GM23338 (cell line): ENCODE data around the gene MET. TPM values are rescaled to one million over a fixed set of nuclear protein-coding genes. Genes with fewer than 3 reads are reported as not detected.

ENCODE experiments used
- ATAC-seq: fragments of 200-7000 bp; cut with Tn5 transposase; 3 replicates; pipeline ENCODE4 v1.9.1; 2020
- DNase-seq: peaks from one replicate; pipeline ENCODE4 v3.0.0-alpha.2; 2015; ENCODE audit warnings: low spot score
- H2AFZ ChIP-seq: fragments of 200-600 bp; sonication (generic); 2 replicates; pipeline ENCODE4 v1.8.0; 2016; ENCODE audit warnings: antibody characterized with exemption, mild to moderate bottlenecking, moderate library complexity
- H3F3A ChIP-seq: fragments of 200-600 bp; sonication (generic); replicated peaks from 2 replicates; pipeline ENCODE4 v1.8.0; 2017; ENCODE audit warnings: antibody characterized with exemption, mixed run types, low read depth
- H3K27ac ChIP-seq: fragments of 200-600 bp; sonication (generic); 2 replicates; pipeline ENCODE4 v1.6.1; 2016; ENCODE audit warnings: low read depth
- H3K27me3 ChIP-seq: fragments of 200-600 bp; sonication (generic); 2 replicates; pipeline ENCODE4 v1.8.0; 2016; ENCODE audit warnings: mild to moderate bottlenecking, mixed run types, moderate library complexity; ENCODE audit not compliant: insufficient read depth
- H3K36me3 ChIP-seq: fragments of 200-600 bp; sonication (generic); 2 replicates; pipeline ENCODE4 v1.8.0; 2016; ENCODE audit warnings: mild to moderate bottlenecking; ENCODE audit not compliant: insufficient read depth
- H3K4me1 ChIP-seq: fragments of 200-600 bp; sonication (generic); 2 replicates; pipeline ENCODE4 v1.8.0; 2016; ENCODE audit warnings: mild to moderate bottlenecking, moderate library complexity; ENCODE audit not compliant: insufficient read depth
- H3K4me2 ChIP-seq: fragments of 200-600 bp; sonication (generic); 2 replicates; pipeline ENCODE4 v1.7.1; 2017; ENCODE audit warnings: mixed run types
- H3K4me3 ChIP-seq: fragments of 200-600 bp; sonication (generic); 2 replicates; pipeline ENCODE4 v1.6.1; 2016; ENCODE audit warnings: mixed run types
- H3K79me2 ChIP-seq: fragments of 200-600 bp; sonication (generic); replicated peaks from 2 replicates; pipeline ENCODE4 v1.8.0; 2017; ENCODE audit warnings: mild to moderate bottlenecking; ENCODE audit not compliant: insufficient read depth
- H3K9me2 ChIP-seq: fragments of 200-600 bp; sonication (generic); 2 replicates; pipeline ENCODE4 v1.8.0; 2017; ENCODE audit not compliant: insufficient read depth
- H4K20me1 ChIP-seq: fragments of 200-600 bp; sonication (generic); replicated peaks from 2 replicates; pipeline ENCODE4 v1.8.0; 2017; ENCODE audit warnings: mild to moderate bottlenecking; ENCODE audit not compliant: insufficient read depth
- H3K27ac Mint-ChIP-seq: 2 replicates; pipeline ENCODE4 v1.8.0; 2020; ENCODE audit warnings: inconsistent platforms, mild to moderate bottlenecking, moderate library complexity, mixed read lengths
- H3K27me3 Mint-ChIP-seq: 3 replicates; pipeline ENCODE4 v1.8.0; 2022; ENCODE audit warnings: low read depth, mild to moderate bottlenecking, moderate library complexity, mixed read lengths, inconsistent platforms; ENCODE audit not compliant: insufficient read depth, poor library complexity
- H3K36me3 Mint-ChIP-seq: 3 replicates; pipeline ENCODE4 v1.8.0; 2021; ENCODE audit warnings: low read depth, mild to moderate bottlenecking, inconsistent platforms, moderate library complexity, mixed read lengths
- H3K4me1 Mint-ChIP-seq: 3 replicates; pipeline ENCODE4 v1.8.0; 2020; ENCODE audit warnings: mild to moderate bottlenecking, inconsistent platforms, mixed read lengths
- H3K4me3 Mint-ChIP-seq: 3 replicates; pipeline ENCODE4 v1.8.0; 2021; ENCODE audit warnings: moderate library complexity, mild to moderate bottlenecking, inconsistent platforms, mixed read lengths
- H3K9me3 Mint-ChIP-seq: 3 replicates; pipeline ENCODE4 v1.8.0; 2020; ENCODE audit warnings: moderate library complexity, mild to moderate bottlenecking, inconsistent platforms, mixed read lengths
- CREB1 ChIP-seq: fragments of 250-450 bp; sonication (Bioruptor Pico); IDR thresholded peaks from 2 replicates; pipeline ENCODE4 v1.5.0; 2020; ENCODE audit warnings: low read depth, mild to moderate bottlenecking, moderate library complexity
- EZH2 ChIP-seq: fragments of 200-600 bp; sonication (generic); IDR thresholded peaks from one replicate; pipeline ENCODE4 v1.8.0; 2017; ENCODE audit warnings: antibody characterized with exemption, mild to moderate bottlenecking, low read depth; ENCODE audit not compliant: unreplicated experiment
- EZH2phosphoT487 ChIP-seq: fragments of 200-600 bp; sonication (generic); IDR thresholded peaks from one replicate; pipeline ENCODE4 v1.8.1; 2018; ENCODE audit warnings: antibody characterized with exemption; ENCODE audit not compliant: unreplicated experiment
- JUNB ChIP-seq: IDR thresholded peaks from one replicate; pipeline ENCODE4 v1.6.1; 2016; ENCODE audit warnings: antibody characterized with exemption; ENCODE audit not compliant: unreplicated experiment
- NANOG ChIP-seq: IDR thresholded peaks from 2 replicates; pipeline ENCODE4 v1.6.1; 2016; ENCODE audit warnings: antibody characterized with exemption, borderline replicate concordance
- POLR2AphosphoS5 ChIP-seq: IDR thresholded peaks from 2 replicates; pipeline ENCODE4 v1.6.1; 2016; ENCODE audit warnings: antibody characterized with exemption, low read depth
- STAT1 ChIP-seq: IDR thresholded peaks from one replicate; pipeline ENCODE4 v1.6.1; 2016; ENCODE audit warnings: antibody characterized with exemption; ENCODE audit not compliant: unreplicated experiment
- ZNF114 ChIP-seq: fragments of 250-450 bp; sonication (Bioruptor Pico); IDR thresholded peaks from 2 replicates; pipeline ENCODE4 v1.5.0; 2020; ENCODE audit warnings: mild to moderate bottlenecking, moderate library complexity
- ZNF331 ChIP-seq: fragments of 250-450 bp; sonication (Bioruptor Pico); IDR thresholded peaks from 2 replicates; pipeline ENCODE4 v1.5.0; 2020; ENCODE audit warnings: low read depth, mild to moderate bottlenecking, moderate library complexity
- ZNF462 ChIP-seq: fragments of 250-450 bp; sonication (Bioruptor Pico); IDR thresholded peaks from 2 replicates; pipeline ENCODE4 v1.5.0; 2020; ENCODE audit warnings: mild to moderate bottlenecking, moderate library complexity
- polyA plus RNA-seq: library from polyadenylated mRNA; unstranded; fragments of >200 nt; fragmentation: Nextera tagmentation; extraction: Ambion mirVana; gene quantifications from 2 replicates; pipeline ENCODE4 v1.2.1, GENCODE V29; 2016
- total RNA-seq: library from RNA; depleted of rRNA; stranded (reverse); fragments of >200 nt; shearing (Covaris generic); gene quantifications from 2 replicates; pipeline ENCODE4 v1.2.3, GENCODE V29; 2014
- TF ChIP-seq, protein P1 (sequence below): IDR thresholded peaks from one replicate; pipeline ENCODE4 v1.6.1; 2018; ENCODE audit warnings: antibody characterized with exemption; ENCODE audit not compliant: unreplicated experiment
- TF ChIP-seq, protein P2 (sequence below): IDR thresholded peaks from 2 replicates; pipeline ENCODE4 v1.6.1; 2016; ENCODE audit warnings: antibody characterized with exemption

MET gene
- total and polyA plus RNA-seq, 2 experiments from 2014 or later = 4.8 to 23.1 TPM

DNA sequence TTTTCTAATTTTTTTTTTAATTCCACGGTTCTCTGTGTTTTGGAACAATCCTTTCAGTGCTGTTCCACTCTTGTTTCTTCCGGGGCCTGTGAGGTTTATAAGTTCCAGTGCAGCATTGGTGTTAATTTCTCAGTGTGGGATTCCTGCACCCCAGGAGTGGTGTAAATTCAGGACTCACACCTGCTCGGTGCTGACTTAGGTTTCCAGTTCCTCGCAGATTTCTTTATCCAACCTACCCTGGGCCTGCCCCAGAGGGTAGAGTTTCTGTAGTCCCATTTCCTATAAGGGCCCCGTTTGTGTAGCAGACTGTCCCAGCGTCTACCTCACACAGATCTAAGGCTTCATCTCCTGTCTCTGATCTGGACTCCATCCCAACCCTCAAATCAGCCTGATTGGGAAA lies 27.4 kb upstream of the MET start (continued):
- no peak for TF ChIP-seq CREB1
- no peak for TF ChIP-seq POLR2AphosphoS5
- no peak for TF ChIP-seq EZH2
- TF ChIP-seq STAT1 = no peak
- TF ChIP-seq, protein P1, sequence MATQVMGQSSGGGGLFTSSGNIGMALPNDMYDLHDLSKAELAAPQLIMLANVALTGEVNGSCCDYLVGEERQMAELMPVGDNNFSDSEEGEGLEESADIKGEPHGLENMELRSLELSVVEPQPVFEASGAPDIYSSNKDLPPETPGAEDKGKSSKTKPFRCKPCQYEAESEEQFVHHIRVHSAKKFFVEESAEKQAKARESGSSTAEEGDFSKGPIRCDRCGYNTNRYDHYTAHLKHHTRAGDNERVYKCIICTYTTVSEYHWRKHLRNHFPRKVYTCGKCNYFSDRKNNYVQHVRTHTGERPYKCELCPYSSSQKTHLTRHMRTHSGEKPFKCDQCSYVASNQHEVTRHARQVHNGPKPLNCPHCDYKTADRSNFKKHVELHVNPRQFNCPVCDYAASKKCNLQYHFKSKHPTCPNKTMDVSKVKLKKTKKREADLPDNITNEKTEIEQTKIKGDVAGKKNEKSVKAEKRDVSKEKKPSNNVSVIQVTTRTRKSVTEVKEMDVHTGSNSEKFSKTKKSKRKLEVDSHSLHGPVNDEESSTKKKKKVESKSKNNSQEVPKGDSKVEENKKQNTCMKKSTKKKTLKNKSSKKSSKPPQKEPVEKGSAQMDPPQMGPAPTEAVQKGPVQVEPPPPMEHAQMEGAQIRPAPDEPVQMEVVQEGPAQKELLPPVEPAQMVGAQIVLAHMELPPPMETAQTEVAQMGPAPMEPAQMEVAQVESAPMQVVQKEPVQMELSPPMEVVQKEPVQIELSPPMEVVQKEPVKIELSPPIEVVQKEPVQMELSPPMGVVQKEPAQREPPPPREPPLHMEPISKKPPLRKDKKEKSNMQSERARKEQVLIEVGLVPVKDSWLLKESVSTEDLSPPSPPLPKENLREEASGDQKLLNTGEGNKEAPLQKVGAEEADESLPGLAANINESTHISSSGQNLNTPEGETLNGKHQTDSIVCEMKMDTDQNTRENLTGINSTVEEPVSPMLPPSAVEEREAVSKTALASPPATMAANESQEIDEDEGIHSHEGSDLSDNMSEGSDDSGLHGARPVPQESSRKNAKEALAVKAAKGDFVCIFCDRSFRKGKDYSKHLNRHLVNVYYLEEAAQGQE = no peak

GRCh38 chr7:116647290-116647689 lies 24.7 kb upstream of the MET start:
- Mint-ChIP-seq H3K9me3 (no peaks in the 10 kb centered on the region; the same call in 2 of the 3 replicates), H3K27ac (no peak overlapping the region), H3K4me1 (no peaks in the 10 kb centered on the region), H3K36me3 (no peaks in the 10 kb centered on the region), H3K27me3 (no peaks in the 10 kb centered on the region), H3K4me3 (no peak overlapping the region)
- no peaks in the 10 kb centered on the region for H3K4me1 ChIP-seq
- DNase-seq = no peak
- H3K79me2 ChIP-seq = no peaks in the 10 kb centered on the region
- H3K27ac ChIP-seq = no peak overlapping the region
- no peaks in the 10 kb centered on the region for H3F3A ChIP-seq
- no peaks in the 10 kb centered on the region for H3K9me2 ChIP-seq
- H3K4me2 ChIP-seq = no peak overlapping the region
- no peaks in the 10 kb centered on the region for H3K27me3 ChIP-seq
- no peak for ATAC-seq
- no peaks in the 10 kb centered on the region for H4K20me1 ChIP-seq
- H3K4me3 ChIP-seq = no peak overlapping the region
- no peaks in the 10 kb centered on the region for H3K36me3 ChIP-seq
- H2AFZ ChIP-seq = no peak overlapping the region
- TF ChIP-seq ZNF114 = no peak
- no peak for TF ChIP-seq JUNB
- TF ChIP-seq, protein P1 = no peak
- no peak for TF ChIP-seq CREB1
- no peak for TF ChIP-seq EZH2phosphoT487
- TF ChIP-seq ZNF462 (CRISPR knock-in tag) = no peak
- TF ChIP-seq, protein P2, sequence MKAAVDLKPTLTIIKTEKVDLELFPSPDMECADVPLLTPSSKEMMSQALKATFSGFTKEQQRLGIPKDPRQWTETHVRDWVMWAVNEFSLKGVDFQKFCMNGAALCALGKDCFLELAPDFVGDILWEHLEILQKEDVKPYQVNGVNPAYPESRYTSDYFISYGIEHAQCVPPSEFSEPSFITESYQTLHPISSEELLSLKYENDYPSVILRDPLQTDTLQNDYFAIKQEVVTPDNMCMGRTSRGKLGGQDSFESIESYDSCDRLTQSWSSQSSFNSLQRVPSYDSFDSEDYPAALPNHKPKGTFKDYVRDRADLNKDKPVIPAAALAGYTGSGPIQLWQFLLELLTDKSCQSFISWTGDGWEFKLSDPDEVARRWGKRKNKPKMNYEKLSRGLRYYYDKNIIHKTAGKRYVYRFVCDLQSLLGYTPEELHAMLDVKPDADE = no peak
- TF ChIP-seq ZNF331 (CRISPR knock-in tag) = no peak
- TF ChIP-seq POLR2AphosphoS5 = no peak
- TF ChIP-seq NANOG = no peak
